Large intestine (tissue), 3 donors: ENCODE results near the gene NCOR2. TPM values are rescaled to one million over a fixed set of nuclear protein-coding genes. Genes with fewer than 3 reads are reported as not detected.

Experiments used
- DNase-seq, 2 donors: peaks; one replicate each; pipeline versions ENCODE4 v3.0.0 to v3.0.0-alpha.2; 2013
- H3K27ac ChIP-seq: one replicate; pipeline ENCODE4 v1.5.1; 2013; ENCODE audit warnings: low read length
- H3K27me3 ChIP-seq: 2 replicates; pipeline ENCODE4 v1.6.1; 2013; ENCODE audit warnings: low read length; ENCODE audit not compliant: control insufficient read depth, insufficient read depth
- H3K36me3 ChIP-seq: 2 replicates; pipeline ENCODE4 v1.6.1; 2013; ENCODE audit warnings: low read length; ENCODE audit not compliant: control insufficient read depth, insufficient read depth
- H3K4me1 ChIP-seq: one replicate; pipeline ENCODE4 v1.6.1; 2013; ENCODE audit warnings: low read length; ENCODE audit not compliant: control insufficient read depth, insufficient read depth
- H3K4me3 ChIP-seq: one replicate; pipeline ENCODE4 v1.5.1; 2013; ENCODE audit warnings: low read length
- H3K9me3 ChIP-seq: one replicate; pipeline ENCODE4 v1.6.1; 2013; ENCODE audit warnings: mild to moderate bottlenecking, low read depth, low read length, moderate library complexity; ENCODE audit not compliant: control insufficient read depth
- WGBS: methylation state at CpG from one replicate; pipeline ENCODE4 v1.1.5; 2013; ENCODE audit warnings: low lambda C conversion rate; ENCODE audit not compliant: insufficient coverage; 5-methylcytosine and 5-hydroxymethylcytosine counted together
- polyA plus RNA-seq: library from polyadenylated mRNA; unstranded; fragments of 120-200 nt; gene quantifications from one replicate; pipeline ENCODE4 v1.2.1, GENCODE V29; 2013

NCOR2 gene
- polyA plus RNA-seq, 1 donor: 86.3 TPM

GRCh38 chr12:124560146-124560890, 7.1 kb downstream of the NCOR2 start:
- 57% methylated on average over 1 of the region's 21 CpGs for WGBS

DNA sequence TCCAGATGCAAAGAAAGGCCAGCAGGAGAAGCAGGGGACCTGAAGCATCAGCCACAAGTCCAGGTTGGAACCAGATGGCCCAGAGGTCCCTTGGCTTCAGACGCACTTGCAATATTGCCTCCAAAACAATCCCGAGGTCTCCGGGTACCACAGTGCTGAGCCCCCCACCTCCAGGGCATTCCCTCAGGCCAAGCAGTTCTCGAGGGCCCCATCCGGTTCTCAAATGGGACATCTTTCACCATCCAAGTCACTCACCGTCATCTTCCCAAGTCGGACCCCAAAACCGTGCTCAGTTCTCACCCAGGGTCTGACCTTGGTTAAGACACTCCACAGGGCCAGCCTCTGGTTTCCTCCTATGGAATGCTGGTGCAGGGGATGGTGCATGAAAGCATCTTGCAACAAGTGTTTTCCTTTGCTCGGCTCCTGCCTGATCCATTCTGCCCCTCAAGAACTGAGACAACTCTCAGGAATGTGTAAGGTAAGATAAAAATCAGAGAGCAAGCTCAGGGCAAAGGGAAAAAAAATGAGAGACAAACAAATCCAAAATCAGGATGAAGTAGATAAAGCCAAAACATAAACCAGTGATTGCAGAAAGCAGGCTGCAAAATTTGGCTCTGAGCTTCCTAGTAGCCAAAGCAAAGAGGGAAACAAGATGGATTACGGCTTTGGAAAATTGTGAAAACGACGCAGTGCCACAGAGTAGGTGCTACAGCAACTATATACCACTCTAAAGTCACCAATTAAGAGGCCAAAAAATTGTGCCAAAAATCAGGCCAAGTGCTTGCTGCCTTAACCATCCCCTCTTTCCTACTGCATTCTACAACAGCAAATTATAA, 8.0 kb downstream of the NCOR2 start:
- WGBS: no CpG with 5 or more reads among the region's 12 CpGs
- Histone ChIP-seq H3K27ac (no peak overlapping the region), H3K27me3 (no peaks in the 10 kb centered on the region), H3K36me3 (peaks cover 3% of the 10 kb centered on the region), H3K9me3 (no peaks in the 10 kb centered on the region), H3K4me1 (no peaks in the 10 kb centered on the region), H3K4me3 (no peak overlapping the region)
- DNase-seq: no peak

More at GRCh38 chr12:124560146-124560890, 7.1 kb downstream of the NCOR2 start:
- Histone ChIP-seq H3K4me1 (peaks cover 5% of the 10 kb centered on the region), H3K27me3 (no peaks in the 10 kb centered on the region), H3K27ac (no peak overlapping the region), H3K36me3 (peaks cover 3% of the 10 kb centered on the region), H3K9me3 (no peaks in the 10 kb centered on the region), H3K4me3 (no peak overlapping the region)
- DNase-seq: no peak

DNA sequence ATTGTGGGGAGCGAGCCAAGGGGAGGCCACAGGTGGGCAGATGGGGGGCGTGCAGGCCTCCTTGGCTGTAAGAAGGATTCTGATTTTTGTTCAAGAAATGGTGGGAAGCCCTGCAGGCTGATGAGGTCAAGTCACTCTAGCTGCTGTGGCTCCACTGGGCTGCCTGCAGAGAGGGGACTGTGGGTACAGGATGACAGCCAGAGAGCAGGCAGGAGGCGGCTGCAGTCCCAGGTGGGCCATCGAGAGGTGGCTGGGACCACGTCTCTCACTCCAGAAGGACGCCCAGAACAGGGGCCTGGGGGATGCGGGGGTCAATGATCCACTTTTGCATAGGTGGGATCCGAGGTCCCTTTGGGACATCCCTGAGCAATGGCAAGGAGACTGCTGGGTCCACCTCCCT, 9.1 kb downstream of the NCOR2 start:
- Histone ChIP-seq H3K27ac (no peak overlapping the region), H3K4me3 (no peak overlapping the region), H3K9me3 (no peaks in the 10 kb centered on the region), H3K4me1 (no peaks in the 10 kb centered on the region), H3K36me3 (peaks cover 3% of the 10 kb centered on the region), H3K27me3 (no peaks in the 10 kb centered on the region)
- no CpG with 5 or more reads among the region's 8 CpGs for WGBS
- DNase-seq: no peak

DNA sequence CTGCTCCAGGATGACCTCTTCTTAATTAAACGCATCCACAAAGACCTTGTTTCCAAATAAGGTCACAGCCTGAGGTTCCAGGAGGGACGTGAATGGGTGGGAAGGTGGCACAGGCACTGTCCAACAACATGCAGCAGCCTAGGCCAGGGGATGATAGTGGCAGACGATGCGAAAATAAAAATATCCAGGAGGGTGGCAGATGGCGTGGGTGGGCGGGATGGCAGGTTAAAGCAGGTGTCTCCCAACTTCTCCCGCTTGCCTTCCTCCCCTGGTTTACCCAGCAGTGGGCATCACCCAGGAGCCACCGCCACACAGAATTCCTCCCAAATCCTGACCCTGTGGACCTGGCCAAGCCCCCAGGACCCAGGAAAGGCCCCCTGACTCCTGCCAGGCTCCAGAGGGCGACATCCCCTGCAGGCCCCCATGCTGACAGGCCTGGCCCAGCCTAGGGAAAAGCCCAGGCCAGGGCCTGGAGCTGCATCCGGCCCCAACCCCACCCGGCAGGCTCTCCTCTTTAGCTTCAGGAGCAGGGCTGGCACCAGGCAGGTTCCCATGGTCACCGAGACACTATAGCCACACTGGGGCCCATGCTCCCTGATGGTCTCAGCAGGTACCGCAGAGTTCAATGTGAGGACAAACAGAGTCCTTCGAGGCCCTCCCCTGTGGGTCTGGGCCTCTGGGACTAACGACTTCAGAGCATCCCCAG, 9.7 kb downstream of the NCOR2 start:
- Histone ChIP-seq H3K36me3 (no peaks in the 10 kb centered on the region), H3K27me3 (no peaks in the 10 kb centered on the region), H3K27ac (no peak overlapping the region), H3K4me3 (no peak overlapping the region), H3K9me3 (no peaks in the 10 kb centered on the region), H3K4me1 (no peaks in the 10 kb centered on the region)
- DNase-seq: no peak
- no CpG with 5 or more reads among the region's 15 CpGs for WGBS

DNA sequence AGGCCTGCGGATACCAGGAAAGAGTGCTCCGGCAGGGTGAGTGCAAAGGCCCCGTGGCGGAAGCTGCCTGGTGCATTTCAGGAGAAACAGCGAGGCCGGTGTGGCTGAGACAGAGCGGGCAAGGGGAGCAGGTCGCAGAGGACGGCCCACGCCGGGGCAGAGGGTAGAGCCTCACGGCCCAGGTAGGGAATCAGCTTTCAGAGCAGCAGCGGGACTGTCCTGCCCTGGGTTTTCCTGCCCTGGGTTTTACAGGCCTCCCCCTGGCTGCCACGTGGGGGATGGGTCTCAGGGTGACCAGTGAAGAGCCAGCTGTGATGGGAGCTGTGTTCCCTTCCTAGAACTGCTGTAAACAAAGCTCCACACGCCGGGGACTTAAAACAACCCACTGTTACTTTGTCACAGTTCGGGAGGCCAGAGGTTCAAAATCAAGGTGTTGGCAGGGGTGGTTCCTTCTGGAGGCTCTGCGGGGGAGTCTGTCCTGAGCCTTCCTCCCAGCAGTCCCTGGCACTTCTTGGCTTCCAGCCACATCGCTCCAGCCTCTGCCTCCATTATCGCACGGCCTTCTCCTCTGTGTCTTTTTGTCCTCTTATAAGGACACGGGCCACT, 10.4 kb downstream of the NCOR2 start:
- Histone ChIP-seq H3K27ac (no peak overlapping the region), H3K9me3 (no peaks in the 10 kb centered on the region), H3K27me3 (no peaks in the 10 kb centered on the region), H3K4me3 (no peak overlapping the region), H3K4me1 (no peaks in the 10 kb centered on the region), H3K36me3 (no peaks in the 10 kb centered on the region)
- WGBS: no CpG with 5 or more reads among the region's 22 CpGs
- no peak for DNase-seq

DNA sequence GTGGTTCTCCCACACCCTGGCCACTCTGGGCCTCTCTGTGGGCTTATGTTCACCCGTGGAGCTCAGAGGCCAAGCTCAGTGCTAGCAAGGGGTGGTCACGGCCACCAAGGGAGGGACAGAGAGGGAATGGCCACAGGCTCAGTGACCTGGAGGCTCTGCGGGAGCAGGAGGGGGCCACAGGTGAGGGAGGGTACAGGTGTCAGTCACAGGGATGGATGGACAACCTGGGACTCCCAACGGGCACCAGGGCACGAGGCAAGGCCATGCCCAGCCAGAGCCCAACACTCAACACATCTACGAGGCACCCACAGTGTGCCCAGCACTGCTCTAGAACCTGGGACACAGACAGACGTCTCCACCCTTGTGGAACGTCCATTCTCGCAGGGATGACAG, 11.3 kb downstream of the NCOR2 start:
- Histone ChIP-seq H3K27ac (no peak overlapping the region), H3K27me3 (no peaks in the 10 kb centered on the region), H3K4me3 (no peak overlapping the region), H3K36me3 (no peaks in the 10 kb centered on the region), H3K9me3 (no peaks in the 10 kb centered on the region), H3K4me1 (no peaks in the 10 kb centered on the region)
- 100% methylated on average over 1 of the region's 9 CpGs for WGBS
- DNase-seq: no peak

- Histone ChIP-seq H3K4me3 (no peak overlapping the region), H3K27ac (no peak overlapping the region), H3K36me3 (no peaks in the 10 kb centered on the region), H3K27me3 (no peaks in the 10 kb centered on the region), H3K4me1 (no peaks in the 10 kb centered on the region), H3K9me3 (no peaks in the 10 kb centered on the region)
- WGBS: 93% methylated on average over 5 of the region's 28 CpGs
- DNase-seq: no peak
Measured at GRCh38 chr12:124555168-124556073, 12.0 kb downstream of the NCOR2 start.

DNA sequence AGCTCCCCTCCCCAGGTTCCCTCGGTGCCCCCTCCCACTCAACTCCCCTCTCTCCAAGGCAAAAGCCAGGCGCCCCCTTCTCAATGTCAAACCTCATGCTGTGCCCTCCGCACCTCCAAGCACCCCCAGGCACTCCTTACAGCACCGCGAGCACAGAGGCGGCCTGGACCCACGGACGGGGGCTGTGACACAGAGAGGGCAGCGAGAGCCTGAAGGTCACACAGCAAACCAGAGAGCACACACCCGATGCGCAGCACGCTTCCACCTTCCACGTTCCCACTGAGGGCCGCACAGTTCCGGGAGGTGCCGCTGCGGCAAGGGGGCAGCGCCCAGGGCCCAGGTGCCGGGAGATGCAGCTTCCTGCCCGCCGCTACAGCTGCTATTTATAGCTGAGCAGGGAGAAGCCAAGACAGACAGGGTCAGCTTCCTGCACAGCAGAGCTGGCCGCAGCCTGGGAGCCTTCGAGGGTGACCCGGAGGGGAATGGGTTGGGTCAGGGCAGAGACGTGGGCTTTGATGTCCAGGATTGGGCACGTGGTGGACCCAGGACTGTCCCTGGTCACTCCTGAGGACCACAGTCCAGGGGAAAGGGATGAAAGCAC, 12.9 kb downstream of the NCOR2 start:
- Histone ChIP-seq H3K27ac (no peak overlapping the region), H3K36me3 (no peaks in the 10 kb centered on the region), H3K4me3 (no peak overlapping the region), H3K4me1 (no peaks in the 10 kb centered on the region), H3K9me3 (no peaks in the 10 kb centered on the region), H3K27me3 (no peaks in the 10 kb centered on the region)
- no CpG with 5 or more reads among the region's 26 CpGs for WGBS
- no peak for DNase-seq

DNA sequence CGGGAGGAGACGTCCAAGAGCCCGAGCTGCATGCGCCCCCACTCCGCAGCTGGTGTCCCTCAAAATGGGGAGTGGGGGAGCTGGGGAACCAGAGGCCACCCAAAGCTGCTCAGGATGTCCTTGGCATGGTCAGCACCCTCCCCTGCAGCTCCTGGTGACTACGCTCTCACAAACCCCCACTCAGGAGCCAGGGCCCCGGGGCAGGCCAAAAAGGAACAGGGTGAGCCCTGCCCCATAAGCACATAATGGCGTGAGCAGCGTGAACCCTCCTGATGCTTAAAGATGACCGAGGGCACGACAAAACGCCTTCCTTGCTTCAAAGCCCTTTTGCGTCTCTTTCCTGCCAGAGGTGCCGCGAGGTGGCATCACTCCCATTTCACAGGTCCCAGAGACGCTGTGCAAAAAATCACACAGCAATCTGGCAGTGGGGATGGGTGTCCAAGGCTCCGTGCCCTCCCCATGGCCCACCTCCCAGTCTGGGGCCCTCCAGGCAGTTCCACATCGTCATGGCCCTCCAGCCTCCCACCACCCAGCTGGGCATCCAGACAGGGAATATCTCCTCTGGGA, 13.5 kb downstream of the NCOR2 start:
- Histone ChIP-seq H3K4me1 (peaks cover 3% of the 10 kb centered on the region), H3K27ac (no peak overlapping the region)
- no CpG with 5 or more reads among the region's 18 CpGs for WGBS

More for the DNA sequence above, 13.5 kb downstream of the NCOR2 start:
- no peak for DNase-seq
- no peaks in the 10 kb centered on the region for H3K27me3 ChIP-seq
- H3K4me3 ChIP-seq: no peak overlapping the region
- no peaks in the 10 kb centered on the region for H3K9me3 ChIP-seq
- no peaks in the 10 kb centered on the region for H3K36me3 ChIP-seq
